ENCODE results near the gene OR10T2. TPM values are rescaled to one million over a fixed set of nuclear protein-coding genes. Genes with fewer than 3 reads are reported as not detected.

The OR10T2 gene
- total and polyA plus RNA-seq, 4 donors, result not detected

- Histone ChIP-seq H3K9ac (ENCODE audit: insufficient read depth in 1 of 2, low read length in 2 of 2) (no peak overlapping the region), H3K27ac (ENCODE audit: low read depth in 1 of 2, low read length in 1 of 2) (no peak overlapping the region), H3K4me1 (ENCODE audit: control insufficient read depth in 5 of 5, insufficient read depth in 5 of 5, low read length in 5 of 5) (no peaks in the 10 kb centered on the region), H3K36me3 (ENCODE audit: control insufficient read depth in 4 of 4, insufficient read depth in 4 of 4, low read length in 4 of 4) (no peaks in the 10 kb centered on the region), H3K9me3 (ENCODE audit: control insufficient read depth in 4 of 4, insufficient read depth in 3 of 4, low read length in 3 of 4) (peaks cover 0 to 2% (median 0%) of the 10 kb centered on the region in 4 donors), H3K4me3 (no peak overlapping the region), H3K27me3 (ENCODE audit: control insufficient read depth in 3 of 3, insufficient read depth in 3 of 3, low read length in 2 of 3) (no peaks in the 10 kb centered on the region)
- ATAC-seq (ENCODE audit: insufficient read depth, low FRiP score), result no peak
- no peak for DNase-seq
- WGBS, 2 donors, result 44 to 65% methylated on average over 1 of the region's 1 CpG
- TF ChIP-seq CTCF (IDR thresholded peaks at IDR 0.05; ENCODE audit: control extremely low read depth, extremely low read depth), result no peak
Measured at GRCh38 chr1:158362482-158362881, 36.8 kb downstream of the OR10T2 start.

- H3K9me3 ChIP-seq (ENCODE audit: control insufficient read depth in 4 of 4, insufficient read depth in 3 of 4, low read length in 3 of 4), result no peaks in the 10 kb centered on the region
- WGBS, 2 donors, result 88 to 93% methylated on average over 1 of the region's 1 CpG
Measured at GRCh38 chr1:158357441-158357840, 41.8 kb downstream of the OR10T2 start.

GRCh38 chr1:158356616-158357015, 42.6 kb downstream of the OR10T2 start:
- no peak for TF ChIP-seq CTCF (IDR thresholded peaks at IDR 0.05; ENCODE audit: control extremely low read depth, extremely low read depth)
- no peak overlapping the region for H3K27ac ChIP-seq (ENCODE audit: low read depth in 1 of 2, low read length in 1 of 2)
- WGBS, 2 donors, result 66 to 83% methylated on average over 3 of the region's 3 CpGs
- no peak overlapping the region for H3K4me3 ChIP-seq
- H3K4me1 ChIP-seq (ENCODE audit: control insufficient read depth in 5 of 5, insufficient read depth in 5 of 5, low read length in 5 of 5), result no peaks in the 10 kb centered on the region
- no peaks in the 10 kb centered on the region for H3K36me3 ChIP-seq (ENCODE audit: control insufficient read depth in 4 of 4, insufficient read depth in 4 of 4, low read length in 4 of 4)
- H3K9ac ChIP-seq (ENCODE audit: insufficient read depth in 1 of 2, low read length in 2 of 2), result no peak overlapping the region
- DNase-seq (no peak), ATAC-seq (ENCODE audit: insufficient read depth, low FRiP score) (no peak)
- peaks cover 0 to 3% (median 0%) of the 10 kb centered on the region in 3 donors for H3K27me3 ChIP-seq (ENCODE audit: control insufficient read depth in 3 of 3, insufficient read depth in 3 of 3, low read length in 2 of 3)
- H3K9me3 ChIP-seq (ENCODE audit: control insufficient read depth in 4 of 4, insufficient read depth in 3 of 4, low read length in 3 of 4), result no peaks in the 10 kb centered on the region

More at GRCh38 chr1:158357441-158357840, 41.8 kb downstream of the OR10T2 start:
- H3K9ac ChIP-seq (ENCODE audit: insufficient read depth in 1 of 2, low read length in 2 of 2), result no peak overlapping the region
- H3K36me3 ChIP-seq (ENCODE audit: control insufficient read depth in 4 of 4, insufficient read depth in 4 of 4, low read length in 4 of 4), result no peaks in the 10 kb centered on the region
- DNase-seq (no peak), ATAC-seq (ENCODE audit: insufficient read depth, low FRiP score) (no peak)
- H3K27ac ChIP-seq (ENCODE audit: low read depth in 1 of 2, low read length in 1 of 2), result no peak overlapping the region
- H3K4me1 ChIP-seq (ENCODE audit: control insufficient read depth in 5 of 5, insufficient read depth in 5 of 5, low read length in 5 of 5), result no peaks in the 10 kb centered on the region
- no peak overlapping the region for H3K4me3 ChIP-seq
- H3K27me3 ChIP-seq (ENCODE audit: control insufficient read depth in 3 of 3, insufficient read depth in 3 of 3, low read length in 2 of 3), result peaks cover 0 to 3% (median 0%) of the 10 kb centered on the region in 3 donors
- TF ChIP-seq CTCF (IDR thresholded peaks at IDR 0.05; ENCODE audit: control extremely low read depth, extremely low read depth), result no peak

- H3K36me3 ChIP-seq (ENCODE audit: control insufficient read depth in 4 of 4, insufficient read depth in 4 of 4, low read length in 4 of 4), result no peaks in the 10 kb centered on the region
- H3K4me3 ChIP-seq, result no peak overlapping the region
- no peak overlapping the region for H3K9ac ChIP-seq (ENCODE audit: insufficient read depth in 1 of 2, low read length in 2 of 2)
- H3K4me1 ChIP-seq (ENCODE audit: control insufficient read depth in 5 of 5, insufficient read depth in 5 of 5, low read length in 5 of 5), result no peaks in the 10 kb centered on the region
- DNase-seq (no peak), ATAC-seq (ENCODE audit: insufficient read depth, low FRiP score) (no peak)
- WGBS, 2 donors, result 88 to 95% methylated on average over 10 of the region's 10 CpGs
- no peak overlapping the region for H3K27ac ChIP-seq (ENCODE audit: low read depth in 1 of 2, low read length in 1 of 2)
- no peak for TF ChIP-seq CTCF (IDR thresholded peaks at IDR 0.05; ENCODE audit: control extremely low read depth, extremely low read depth)
- H3K27me3 ChIP-seq (ENCODE audit: control insufficient read depth in 3 of 3, insufficient read depth in 3 of 3, low read length in 2 of 3), result peaks cover 0 to 3% (median 0%) of the 10 kb centered on the region in 3 donors
- no peaks in the 10 kb centered on the region for H3K9me3 ChIP-seq (ENCODE audit: control insufficient read depth in 4 of 4, insufficient read depth in 3 of 4, low read length in 3 of 4)
Measured at GRCh38 chr1:158355773-158356285, 43.4 kb downstream of the OR10T2 start.

Data from lung (tissue), 12 donors.